ENCODE results near the gene MITF.

DNA sequence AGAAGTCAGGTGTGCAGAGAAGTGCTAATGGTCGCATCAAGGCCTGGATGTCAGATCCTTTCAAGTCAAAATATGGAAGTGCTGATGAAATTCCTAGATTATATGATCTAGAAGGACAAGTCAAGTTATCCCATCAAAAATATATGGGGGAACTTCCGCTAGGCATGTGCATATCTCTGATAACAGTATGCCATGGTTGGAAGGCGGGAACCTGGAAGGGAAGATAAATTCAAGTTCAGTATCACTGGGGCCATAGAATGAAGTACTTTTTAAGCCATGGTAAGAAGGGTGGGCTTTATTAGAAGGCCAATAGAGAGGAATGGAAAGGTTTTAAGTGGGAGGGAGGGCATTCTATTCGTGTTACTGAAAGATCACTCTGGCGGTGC, 38.3 kb downstream of the MITF start:
- TF ChIP-seq, protein P1, sequence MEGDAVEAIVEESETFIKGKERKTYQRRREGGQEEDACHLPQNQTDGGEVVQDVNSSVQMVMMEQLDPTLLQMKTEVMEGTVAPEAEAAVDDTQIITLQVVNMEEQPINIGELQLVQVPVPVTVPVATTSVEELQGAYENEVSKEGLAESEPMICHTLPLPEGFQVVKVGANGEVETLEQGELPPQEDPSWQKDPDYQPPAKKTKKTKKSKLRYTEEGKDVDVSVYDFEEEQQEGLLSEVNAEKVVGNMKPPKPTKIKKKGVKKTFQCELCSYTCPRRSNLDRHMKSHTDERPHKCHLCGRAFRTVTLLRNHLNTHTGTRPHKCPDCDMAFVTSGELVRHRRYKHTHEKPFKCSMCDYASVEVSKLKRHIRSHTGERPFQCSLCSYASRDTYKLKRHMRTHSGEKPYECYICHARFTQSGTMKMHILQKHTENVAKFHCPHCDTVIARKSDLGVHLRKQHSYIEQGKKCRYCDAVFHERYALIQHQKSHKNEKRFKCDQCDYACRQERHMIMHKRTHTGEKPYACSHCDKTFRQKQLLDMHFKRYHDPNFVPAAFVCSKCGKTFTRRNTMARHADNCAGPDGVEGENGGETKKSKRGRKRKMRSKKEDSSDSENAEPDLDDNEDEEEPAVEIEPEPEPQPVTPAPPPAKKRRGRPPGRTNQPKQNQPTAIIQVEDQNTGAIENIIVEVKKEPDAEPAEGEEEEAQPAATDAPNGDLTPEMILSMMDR (IDR thresholded peaks at IDR 0.05; ENCODE audit: low read depth, low read length, missing input control) = no peak
- TF ChIP-seq GABPA (IDR thresholded peaks at IDR 0.05 in 1 of 2, conservative IDR thresholded peaks at IDR 0.05 in 1 of 2) = no peak
- TF ChIP-seq SP1 (IDR thresholded peaks at IDR 0.05) = no peak
- no peak for TF ChIP-seq EGR1 (IDR thresholded peaks at IDR 0.05; ENCODE audit: low read depth in 2 of 2)
- no peak for TF ChIP-seq HNF4G (IDR thresholded peaks at IDR 0.05)
- TF ChIP-seq YY1 (IDR thresholded peaks at IDR 0.05) = no peak
- TF ChIP-seq, protein P2, sequence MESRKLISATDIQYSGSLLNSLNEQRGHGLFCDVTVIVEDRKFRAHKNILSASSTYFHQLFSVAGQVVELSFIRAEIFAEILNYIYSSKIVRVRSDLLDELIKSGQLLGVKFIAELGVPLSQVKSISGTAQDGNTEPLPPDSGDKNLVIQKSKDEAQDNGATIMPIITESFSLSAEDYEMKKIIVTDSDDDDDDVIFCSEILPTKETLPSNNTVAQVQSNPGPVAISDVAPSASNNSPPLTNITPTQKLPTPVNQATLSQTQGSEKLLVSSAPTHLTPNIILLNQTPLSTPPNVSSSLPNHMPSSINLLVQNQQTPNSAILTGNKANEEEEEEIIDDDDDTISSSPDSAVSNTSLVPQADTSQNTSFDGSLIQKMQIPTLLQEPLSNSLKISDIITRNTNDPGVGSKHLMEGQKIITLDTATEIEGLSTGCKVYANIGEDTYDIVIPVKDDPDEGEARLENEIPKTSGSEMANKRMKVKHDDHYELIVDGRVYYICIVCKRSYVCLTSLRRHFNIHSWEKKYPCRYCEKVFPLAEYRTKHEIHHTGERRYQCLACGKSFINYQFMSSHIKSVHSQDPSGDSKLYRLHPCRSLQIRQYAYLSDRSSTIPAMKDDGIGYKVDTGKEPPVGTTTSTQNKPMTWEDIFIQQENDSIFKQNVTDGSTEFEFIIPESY (IDR thresholded peaks at IDR 0.05) = no peak
- TF ChIP-seq RAD21 (IDR thresholded peaks at IDR 0.05) = no peak
- TF ChIP-seq, protein P3, sequence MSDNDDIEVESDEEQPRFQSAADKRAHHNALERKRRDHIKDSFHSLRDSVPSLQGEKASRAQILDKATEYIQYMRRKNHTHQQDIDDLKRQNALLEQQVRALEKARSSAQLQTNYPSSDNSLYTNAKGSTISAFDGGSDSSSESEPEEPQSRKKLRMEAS (IDR thresholded peaks at IDR 0.05) = no peak
- TF ChIP-seq FOXA1 (IDR thresholded peaks at IDR 0.05) = no peak
- no peak for TF ChIP-seq RXRA (IDR thresholded peaks at IDR 0.05)
- TF ChIP-seq, protein P4, sequence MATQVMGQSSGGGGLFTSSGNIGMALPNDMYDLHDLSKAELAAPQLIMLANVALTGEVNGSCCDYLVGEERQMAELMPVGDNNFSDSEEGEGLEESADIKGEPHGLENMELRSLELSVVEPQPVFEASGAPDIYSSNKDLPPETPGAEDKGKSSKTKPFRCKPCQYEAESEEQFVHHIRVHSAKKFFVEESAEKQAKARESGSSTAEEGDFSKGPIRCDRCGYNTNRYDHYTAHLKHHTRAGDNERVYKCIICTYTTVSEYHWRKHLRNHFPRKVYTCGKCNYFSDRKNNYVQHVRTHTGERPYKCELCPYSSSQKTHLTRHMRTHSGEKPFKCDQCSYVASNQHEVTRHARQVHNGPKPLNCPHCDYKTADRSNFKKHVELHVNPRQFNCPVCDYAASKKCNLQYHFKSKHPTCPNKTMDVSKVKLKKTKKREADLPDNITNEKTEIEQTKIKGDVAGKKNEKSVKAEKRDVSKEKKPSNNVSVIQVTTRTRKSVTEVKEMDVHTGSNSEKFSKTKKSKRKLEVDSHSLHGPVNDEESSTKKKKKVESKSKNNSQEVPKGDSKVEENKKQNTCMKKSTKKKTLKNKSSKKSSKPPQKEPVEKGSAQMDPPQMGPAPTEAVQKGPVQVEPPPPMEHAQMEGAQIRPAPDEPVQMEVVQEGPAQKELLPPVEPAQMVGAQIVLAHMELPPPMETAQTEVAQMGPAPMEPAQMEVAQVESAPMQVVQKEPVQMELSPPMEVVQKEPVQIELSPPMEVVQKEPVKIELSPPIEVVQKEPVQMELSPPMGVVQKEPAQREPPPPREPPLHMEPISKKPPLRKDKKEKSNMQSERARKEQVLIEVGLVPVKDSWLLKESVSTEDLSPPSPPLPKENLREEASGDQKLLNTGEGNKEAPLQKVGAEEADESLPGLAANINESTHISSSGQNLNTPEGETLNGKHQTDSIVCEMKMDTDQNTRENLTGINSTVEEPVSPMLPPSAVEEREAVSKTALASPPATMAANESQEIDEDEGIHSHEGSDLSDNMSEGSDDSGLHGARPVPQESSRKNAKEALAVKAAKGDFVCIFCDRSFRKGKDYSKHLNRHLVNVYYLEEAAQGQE (IDR thresholded peaks at IDR 0.05) = no peak
- TF ChIP-seq TAF1 (conservative IDR thresholded peaks at IDR 0.05) = no peak
